CD4-positive, alpha-beta T cell treated with Interleukin-21 for 1 hour (primary cell): ENCODE data around the gene SIX2.

Source experiments
- DNase-seq: peaks from one replicate; pipeline ENCODE4 v3.0.0-alpha.2; 2020

The SIX2 gene

DNA sequence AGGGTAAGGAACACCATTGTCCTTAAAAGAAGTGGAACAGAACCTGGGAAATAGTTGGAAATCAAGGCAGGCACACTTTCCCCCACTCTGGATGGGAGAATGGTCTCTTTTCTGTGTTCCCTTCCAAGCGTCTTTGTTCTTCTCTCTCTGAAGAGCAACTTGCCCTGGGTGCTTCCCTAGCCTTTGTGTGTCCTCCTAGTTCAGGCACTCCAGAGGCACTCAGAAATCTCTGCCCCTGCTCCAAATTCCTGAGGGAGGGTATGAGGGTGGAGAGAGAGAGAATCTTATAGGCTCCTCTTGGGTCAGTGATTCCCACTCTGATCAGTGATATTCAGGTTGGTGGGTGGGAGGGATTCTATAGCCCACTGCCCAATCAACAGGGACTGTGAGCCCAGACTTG lies 8.8 kb upstream of the SIX2 start:
- no peak for DNase-seq

DNA sequence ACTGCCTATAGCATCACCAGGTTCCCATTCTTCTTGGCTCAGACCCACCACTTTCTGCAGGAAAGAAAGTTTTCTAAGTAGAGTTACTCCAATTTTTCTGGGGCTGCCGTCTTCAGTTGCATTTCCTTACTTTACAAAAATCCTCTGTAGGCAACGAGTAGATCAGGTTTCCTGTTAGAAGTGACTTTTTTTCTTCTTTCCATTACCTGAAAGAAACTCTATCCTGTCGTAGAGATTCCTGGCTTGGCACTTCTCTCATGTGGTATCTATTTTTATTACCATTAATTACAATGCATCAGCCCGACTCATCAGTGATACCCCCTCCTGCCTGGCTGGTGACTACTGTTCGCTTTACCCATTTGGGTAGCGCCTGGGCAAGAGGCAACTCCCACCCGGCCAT lies 5.6 kb upstream of the SIX2 start:
- no peak for DNase-seq

DNA sequence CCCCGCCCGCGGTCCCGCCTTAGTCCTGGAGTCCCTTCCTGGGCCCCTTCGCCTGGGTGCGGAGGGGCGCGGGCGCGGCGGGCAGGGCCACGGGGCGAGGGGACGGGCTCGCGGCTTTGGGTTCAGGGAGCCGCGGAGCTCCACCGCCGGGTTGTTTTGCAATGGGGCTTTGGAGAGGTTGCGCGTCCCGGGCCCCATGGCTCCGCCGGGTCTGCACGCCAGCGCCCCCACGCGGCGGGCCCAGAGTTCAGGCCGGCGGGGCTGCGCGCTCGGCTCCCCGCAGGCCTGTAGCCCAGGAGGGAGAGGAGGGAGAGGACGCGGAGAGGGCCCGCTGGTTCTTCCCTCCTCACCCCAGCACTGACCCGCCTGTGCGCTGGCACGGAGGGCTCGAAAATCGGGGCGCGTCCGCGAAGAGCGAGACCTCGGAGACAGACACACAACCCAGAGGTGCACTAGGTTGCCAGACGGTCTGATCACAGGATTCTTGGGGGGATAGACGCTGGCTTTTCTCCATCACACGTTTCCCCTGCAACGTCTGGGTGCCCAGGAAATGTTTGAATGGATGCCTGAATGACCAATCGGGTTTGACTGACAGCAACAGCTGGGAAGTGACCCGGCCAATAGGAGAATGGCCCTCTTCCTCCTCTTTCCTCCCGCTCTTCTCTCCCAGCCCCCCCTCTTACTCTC lies 4.9 kb upstream of the SIX2 start:
- DNase-seq = no peak

DNA sequence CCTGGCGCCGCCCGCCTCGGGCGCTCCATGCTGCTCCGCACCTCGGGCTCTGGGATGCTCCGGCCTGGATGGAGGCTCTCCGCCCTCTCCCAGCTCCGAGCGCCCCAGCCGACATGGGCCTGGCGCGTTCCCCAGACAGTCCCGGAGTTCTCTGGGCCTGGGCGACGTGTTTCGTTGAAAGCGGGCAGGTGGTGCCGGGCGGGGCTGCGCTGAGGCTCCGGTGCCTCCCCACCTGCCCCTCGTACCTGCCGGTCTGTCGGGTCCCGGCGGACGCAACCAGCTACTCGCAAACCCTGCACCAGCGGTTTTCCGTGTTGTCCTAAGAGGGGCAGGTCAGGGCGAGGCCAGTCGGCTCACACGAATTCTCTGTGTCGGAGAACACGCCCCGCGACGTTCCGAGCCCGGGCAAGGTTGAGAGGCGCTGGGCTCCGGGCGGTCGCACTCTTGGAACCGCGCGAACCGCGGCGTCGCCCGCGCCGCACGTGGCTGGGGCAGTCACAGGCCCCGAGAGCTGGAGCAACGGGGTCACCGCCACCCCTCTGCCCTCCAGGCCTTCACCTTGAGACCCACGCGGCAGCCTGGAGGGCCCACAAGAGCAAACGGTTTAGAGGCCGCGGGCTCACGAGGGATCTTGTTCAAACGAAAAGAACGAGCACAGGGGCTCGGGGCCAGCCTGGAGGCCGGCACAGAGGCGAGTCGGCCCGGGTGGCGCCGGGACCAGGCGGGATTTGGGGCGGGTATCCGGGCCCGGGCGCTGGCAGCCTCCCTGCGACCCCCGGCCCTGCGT lies 4.2 kb upstream of the SIX2 start:
- DNase-seq = no peak

DNA sequence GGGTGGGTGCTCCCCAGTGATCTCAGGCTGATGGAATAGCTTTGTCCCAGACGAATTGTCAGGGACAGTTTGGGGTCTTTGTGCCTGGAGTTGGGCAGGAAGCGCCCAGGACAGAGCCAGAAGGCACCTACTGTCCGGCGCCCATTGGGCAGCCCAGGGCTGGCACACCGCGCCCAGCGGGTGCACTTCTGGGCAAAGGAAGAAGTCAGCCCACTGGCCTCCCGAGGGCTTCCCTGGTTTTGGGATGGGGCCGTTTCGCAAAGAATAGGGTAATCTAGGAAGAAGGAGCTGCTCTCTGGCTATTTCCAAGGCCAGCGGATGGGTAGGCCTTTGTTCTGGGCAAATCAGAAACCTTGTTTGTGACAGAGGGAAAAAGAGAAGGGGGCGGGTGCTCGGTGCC lies 3.5 kb upstream of the SIX2 start:
- no peak for DNase-seq

DNA sequence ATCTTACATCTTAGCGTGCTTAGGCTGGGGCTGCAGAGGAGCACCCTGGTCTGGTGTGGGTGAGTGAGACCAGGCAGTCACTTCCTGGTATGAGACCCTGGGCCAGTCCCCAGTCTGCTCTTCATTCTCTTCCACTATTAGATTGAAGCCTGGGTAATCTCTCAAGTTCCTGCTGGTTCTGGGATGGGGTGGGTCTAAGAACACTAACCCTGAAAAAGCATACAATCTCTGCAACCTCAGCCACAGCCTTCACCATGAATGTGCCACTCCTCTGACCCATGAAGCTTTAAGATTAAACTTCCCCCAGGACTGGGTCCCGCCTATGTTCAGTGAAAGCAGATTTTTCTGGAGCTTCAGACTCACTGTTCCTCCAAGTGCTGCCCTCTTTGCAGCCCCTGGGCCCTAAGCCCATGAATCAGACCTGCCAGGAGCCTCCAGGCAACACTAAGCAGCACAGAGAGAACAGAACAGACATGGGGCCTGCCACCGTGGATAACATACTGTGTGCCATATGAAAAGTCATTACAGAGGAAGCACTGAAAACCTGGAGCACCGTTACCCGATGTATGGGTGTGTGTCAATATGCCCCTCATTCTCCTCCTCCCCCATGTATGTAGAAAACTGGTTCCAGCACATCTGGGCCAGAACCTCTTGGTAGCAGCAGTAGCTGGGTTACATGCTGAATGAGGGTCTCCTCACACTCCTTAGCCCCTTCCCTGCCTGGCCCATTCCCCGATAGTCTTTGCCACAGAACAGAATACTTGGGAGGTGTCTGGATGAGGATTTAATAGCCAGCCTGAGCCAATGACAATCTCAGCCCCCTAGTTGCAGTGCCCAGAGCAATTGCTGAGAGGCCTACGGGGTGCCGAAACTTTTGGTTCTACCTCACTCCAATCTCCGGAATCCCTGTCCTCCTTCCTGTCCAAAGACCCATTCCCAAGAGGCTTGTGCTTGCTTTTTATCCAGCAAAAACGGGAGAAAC lies 2.7 kb upstream of the SIX2 start:
- no peak for DNase-seq

DNA sequence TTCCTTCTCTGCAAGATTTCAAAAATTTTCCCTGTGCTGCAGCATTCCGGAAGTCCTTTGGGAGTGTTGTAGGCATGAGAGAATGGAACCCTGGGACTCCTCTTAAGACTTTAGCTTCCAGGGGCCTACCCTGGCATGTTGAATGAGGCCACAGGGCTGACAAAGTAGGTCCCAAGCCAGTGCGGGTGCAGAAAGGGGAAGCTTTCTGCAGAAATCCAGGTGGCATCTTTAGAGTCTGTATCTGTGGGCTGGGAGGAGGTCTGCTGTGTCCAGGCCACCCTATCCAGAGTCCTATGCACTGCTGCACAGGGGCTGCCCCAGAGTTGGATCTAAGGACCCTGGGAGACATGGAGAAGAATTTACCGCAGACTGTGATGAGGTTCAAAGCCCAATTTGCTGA lies 1.9 kb upstream of the SIX2 start:
- DNase-seq = no peak

DNA sequence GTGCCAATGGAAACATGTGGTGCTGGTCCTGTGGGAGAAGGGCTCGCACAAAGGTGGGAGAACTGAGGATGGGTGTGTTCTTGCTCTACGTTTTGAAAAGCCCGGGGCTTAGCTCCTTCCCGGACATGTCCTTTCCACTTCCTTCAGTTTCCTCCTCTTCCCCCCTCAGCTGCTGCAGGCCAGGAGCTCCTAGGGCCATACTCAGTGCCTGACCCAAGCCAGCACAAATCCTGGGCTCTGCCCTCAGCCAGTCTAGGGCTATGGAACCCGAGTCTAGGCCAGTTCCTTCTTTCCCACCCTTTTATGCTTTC lies 1.4 kb upstream of the SIX2 start:
- no peak for DNase-seq

DNA sequence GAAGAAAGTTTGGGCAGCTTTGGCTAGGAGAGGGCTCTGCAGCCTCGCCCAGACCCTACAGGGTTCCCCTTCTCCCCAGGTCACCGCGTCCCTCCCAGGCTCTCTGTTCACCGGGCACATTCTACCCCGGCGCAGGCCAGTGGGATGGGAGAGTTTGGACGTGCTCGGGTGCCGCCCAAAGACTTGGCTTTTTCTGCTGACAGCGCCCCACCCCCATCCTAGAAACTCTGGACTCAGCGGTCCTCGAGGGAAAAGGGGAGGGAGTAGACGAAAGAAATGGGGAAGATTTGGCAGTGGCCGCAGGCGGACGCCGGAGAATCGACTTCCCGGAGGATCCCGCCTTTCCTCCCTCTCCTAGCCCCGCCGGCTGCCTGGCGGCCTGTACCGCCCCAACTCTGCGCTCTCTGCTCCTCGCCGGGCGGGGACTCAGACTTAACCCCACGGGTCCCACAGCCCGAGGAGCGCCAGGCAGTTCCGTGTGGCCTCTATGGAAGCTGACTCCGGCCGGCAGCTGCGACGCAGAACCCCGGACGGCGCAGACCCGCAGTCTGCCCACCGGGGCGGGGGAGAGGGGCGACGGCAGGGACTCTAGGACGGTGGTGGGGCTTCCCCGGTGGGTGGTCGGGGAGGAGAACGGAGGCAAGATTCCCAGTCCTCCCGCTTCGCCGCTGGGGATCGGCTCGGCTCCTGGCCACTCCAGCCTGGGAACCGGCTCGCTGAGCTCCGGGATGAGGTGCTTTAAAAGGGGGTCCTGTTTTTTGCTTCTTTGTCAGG lies 863 bp upstream of the SIX2 start:
- DNase-seq = no peak

DNA sequence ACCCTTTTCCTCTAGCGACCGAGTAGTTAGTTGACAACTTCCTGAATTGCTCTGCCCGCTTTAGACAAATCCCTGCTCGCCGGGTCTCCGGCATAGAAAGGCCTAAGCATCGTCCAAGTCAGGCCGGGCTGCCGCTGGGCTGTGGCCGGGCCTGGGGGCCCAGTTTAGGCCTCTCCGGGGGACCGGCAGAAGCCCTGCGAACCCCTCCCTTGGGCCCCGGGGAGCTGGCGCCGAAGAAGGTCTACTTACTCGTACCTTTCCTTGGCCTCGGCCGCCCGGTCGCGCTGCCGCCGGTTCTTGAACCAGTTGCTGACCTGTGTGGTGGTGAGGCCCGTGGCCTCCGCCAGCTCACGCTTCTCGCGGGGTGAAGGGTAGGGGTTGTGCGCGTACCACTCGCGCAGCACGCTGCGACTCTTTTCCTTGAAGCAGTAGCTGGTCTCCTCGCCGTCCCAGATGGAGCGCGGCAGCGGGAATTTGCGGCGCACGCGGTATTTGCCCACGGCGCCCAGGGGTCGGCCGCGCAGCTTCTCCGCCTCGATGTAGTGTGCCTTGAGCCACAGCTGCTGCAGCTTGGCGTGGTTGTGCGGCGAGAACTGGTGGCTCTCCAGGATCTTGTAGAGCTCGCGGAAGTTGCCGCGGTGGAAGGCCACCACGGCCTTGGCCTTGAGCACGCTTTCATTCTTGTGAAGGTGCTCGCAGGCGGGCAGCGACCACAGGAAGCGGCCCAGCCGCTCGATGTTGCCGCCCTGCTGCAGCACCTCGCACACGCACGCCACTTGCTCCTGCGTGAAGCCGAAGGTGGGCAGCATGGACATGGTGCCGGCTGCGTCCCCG lies 739 bp downstream of the SIX2 start:
- no peak for DNase-seq

DNA sequence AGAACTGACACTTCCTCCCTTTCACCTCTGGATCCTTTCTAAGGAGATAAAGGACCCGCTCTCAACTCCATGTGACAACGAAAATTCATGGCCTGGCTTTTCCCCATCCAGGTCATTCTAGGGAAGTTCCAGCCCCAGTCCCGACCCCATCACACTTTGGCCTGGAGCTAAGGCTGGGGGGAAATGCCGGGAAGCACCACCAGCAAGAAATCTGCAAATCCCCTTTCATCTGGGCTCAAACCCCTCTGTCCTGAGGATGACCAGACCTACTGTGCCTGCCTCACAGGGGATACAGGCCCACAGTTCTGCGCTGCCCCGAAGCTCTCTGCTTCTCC lies 1.3 kb downstream of the SIX2 start:
- DNase-seq = no peak

DNA sequence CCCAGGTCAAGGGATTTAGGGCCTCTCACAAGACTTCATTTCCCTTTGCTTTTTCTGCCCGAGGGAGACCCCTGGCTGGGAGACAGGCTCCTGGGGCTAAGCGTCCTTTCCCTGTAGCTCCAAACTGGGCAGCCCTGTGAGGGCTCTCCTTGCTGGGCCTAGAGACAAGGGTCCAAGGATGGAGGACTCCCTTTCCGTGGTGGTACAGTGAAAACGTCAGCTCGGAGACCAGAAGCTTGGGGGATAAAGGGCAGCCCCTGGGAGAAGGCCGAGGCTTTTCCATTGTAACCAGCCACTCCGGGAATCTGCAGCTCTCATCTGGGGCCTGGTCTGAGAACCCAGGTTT lies 2.3 kb downstream of the SIX2 start:
- DNase-seq = no peak

DNA sequence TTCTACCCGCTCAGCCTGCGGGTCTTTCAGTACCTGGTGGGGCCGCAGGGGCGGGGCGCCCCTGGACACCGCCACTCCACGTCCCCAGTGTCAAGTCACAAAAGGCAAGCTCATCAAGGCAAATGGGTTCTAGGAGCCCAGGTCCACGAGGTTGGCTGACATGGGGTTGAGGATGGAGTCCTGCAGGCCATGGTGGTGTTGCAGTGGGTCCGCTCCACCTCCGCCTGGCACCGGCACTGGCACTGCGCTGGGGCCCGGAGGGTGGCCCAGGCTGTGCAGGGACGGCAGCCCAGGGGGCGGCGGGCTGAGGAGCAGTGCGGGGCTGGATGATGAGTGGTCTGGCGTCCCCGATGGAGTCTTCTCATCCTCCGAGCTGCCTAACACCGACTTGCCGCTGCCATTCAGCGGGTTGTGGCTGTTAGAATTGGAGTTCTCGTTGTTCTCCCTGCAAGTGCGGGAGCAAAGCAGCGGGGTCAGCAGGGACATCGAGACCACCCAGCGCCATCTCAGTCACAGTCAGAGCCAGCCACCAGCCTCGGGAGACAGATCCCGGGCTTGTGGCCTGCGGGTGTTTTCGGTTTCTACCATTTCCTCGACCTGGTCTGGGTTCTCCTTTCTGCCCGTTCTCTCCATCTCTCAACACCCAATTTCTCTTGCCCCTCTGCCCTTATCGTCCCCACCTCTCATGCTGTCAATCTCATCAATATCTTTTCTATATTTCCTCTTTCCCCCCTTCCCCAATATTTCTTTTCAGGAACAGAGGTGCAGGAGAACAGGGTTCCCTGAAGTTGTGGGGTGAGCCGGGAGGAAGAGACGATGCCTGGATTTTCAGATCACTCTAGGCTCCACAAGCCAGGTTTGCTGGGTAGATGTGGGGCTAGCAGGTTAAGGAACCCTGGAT lies 3.0 kb downstream of the SIX2 start:
- no peak for DNase-seq

DNA sequence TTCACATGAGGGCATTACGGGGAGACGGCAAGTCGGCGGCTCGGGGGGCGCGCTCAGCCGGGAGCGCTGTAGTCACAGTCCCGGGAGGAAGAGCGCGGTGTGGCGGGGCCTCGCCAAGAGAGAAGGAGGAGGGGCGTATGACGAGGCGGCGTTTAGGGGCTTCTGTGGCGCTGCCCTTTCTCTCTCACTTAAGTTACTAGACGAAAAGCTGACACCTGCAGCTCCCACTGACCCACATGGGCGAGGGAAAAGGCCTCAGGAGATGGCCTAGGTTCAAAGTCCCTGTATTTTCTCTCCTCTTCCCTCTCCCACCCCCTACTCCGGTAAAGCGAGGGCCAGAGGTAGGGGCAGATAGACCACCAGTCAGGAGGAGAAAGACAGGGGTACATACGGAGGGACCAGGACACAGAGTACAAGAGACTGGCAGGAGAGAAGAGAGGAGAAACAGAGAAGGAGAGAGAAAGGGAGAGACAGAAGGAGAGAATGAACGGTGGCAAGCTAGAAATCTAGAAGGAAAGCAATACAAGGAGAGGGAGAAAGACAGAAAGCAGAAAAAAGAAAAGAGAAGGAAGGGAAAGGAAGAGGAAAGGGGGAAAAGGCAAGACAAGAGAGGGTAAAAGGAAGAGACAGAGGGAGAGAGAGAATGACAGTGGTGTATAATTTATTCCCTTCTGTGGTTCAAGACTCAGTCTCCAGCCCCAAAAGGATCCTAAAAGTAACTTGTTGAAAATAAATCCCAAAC lies 3.8 kb downstream of the SIX2 start:
- no peak for DNase-seq

DNA sequence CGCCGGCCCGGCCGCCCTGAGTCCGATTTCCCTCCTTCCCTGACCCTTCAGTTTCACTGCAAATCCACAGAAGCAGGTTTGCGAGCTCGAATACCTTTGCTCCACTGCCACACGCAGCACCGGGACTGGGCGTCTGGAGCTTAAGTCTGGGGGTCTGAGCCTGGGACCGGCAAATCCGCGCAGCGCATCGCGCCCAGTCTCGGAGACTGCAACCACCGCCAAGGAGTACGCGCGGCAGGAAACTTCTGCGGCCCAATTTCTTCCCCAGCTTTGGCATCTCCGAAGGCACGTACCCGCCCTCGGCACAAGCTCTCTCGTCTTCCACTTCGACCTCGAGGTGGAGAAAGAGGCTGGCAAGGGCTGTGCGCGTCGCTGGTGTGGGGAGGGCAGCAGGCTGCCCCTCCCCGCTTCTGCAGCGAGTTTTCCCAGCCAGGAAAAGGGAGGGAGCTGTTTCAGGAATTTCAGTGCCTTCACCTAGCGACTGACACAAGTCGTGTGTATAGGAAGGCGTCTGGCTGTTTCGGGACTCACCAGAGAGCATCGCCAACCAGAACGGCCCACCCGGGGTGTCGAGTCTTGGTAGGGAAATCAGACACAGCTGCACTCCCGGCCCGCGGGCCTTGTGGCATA lies 4.6 kb downstream of the SIX2 start:
- DNase-seq = no peak

DNA sequence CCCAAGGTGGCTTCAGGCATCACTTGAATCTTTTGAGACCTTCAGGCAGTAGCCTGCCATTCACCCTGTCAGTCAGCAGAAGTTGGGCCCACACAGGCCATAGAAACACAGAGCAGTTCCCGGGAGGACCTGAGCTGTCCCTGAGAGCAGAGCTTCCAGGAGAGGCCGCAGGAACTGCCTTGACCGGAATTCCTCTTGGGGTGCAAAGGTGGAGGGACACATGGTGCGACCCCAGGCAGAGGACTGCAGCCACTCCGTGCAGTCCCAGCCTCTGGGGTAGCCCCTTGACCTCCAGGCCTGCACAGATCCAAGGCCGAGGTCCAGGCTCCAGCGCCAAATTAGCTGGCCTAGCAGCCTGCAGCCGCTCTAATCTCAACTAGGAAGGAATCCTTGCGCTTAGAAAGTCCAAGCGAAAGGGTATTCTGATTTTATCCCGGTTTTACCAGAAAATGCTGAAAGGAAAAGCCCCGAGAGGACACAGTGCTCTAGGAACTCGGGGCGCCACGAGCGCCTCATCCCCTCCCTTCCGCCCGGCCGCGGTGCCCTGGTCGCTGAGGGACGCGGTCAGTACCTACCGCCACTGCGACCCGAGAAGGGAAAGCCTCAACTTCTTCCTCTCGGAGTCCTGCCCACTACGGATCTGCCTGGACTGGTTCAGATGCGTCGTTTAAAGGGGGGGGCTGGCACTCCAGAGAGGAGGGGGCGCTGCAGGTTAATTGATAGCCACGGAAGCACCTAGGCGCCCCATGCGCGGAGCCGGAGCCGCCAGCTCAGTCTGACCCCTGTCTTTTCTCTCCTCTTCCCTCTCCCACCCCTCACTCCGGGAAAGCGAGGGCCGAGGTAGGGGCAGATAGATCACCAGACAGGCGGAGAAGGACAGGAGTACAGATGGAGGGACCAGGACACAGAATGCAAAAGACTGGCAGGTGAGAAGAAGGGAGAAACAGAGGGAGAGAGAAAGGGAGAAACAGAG lies 5.4 kb downstream of the SIX2 start:
- no peak for DNase-seq

DNA sequence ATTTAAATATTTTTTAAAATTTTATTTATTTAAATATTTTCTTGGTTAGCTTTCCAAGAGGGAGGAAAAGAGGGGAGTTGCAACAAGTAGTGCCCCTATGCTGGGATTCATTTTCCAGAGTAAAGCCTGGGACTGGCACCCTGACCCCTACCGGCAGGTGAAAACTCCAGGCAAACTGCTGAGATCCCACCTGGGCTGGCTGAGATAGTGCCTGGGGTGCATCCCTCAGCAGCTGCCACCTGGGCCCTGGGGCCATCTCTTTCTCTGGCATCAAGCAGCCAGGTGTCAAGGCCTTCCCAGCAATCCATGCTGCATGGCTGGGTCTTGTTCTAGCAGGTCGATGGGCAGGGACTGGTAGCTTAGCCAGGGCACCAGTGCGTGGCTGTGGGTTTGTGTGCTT lies 6.6 kb downstream of the SIX2 start:
- DNase-seq = no peak

DNA sequence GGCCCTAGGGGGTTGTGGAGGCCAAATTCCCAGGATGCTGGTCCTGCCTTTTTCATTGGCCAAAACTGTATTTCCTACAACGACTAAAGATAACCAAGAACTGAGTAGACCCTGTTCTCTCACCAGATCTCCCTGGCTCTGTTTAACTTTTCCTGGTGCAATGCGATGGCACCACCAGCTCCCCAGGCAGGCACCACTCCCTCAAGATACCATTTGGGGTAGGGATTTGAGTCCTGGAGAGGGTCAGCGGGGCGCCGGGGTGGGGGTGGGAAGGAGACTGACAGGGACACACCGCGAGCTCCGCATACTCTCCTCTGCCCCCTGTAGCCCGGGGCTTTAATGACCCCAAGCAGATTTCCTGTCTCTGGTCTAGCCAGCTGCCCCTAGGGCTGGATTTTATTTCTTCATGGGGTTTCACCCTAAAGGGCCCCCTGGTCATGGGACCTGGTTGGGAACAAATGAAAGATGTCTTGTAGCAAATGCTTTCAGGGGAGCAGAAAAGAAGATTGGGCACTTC lies 7.3 kb downstream of the SIX2 start:
- DNase-seq = no peak
